ENCODE measurements around the gene ARAP1. TPM values are rescaled to one million over a fixed set of nuclear protein-coding genes. Genes with fewer than 3 reads are reported as not detected.
"Not testable (repeated sequence)": the region's sequence is repeated elsewhere in the genome, so short reads cannot be mapped to it uniquely, and the experiment has no call there.

Gene ARAP1
- total RNA-seq, 4 donors from 2014 or later: 90.3 to 146 (median 122) TPM

DNA sequence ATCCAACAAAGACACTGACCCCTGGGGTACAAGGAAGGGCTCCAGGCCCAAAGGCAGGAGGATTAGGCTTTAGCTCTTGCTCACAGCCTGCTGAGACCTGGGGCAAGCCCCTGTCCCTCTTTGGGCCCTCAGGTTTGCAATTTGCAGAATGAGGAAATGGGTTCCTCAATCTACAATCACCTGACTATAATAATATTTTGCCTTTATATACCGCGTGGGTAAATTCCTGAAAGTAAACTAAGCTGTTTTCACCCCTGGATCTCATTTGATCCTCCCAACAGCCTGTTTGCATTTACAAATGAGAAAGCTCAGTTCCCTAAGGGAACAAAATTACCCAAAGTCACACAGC is 40.8 kb upstream of the ARAP1 start:
- no peaks in the 10 kb centered on the region for H3K27me3 ChIP-seq
- H3K9me3 ChIP-seq: no peaks in the 10 kb centered on the region
- peak overlapping the region; percentile 53 to 94 (median 91) for H3K27ac ChIP-seq
- 73 to 83% methylated on average over 2 of the region's 2 CpGs for WGBS, 2 donors
- no peak for DNase-seq
- intact Hi-C loops (cut with DNase I): no loop called here
- no peak for TF ChIP-seq POLR2A (IDR thresholded peaks at IDR 0.05)
- TF ChIP-seq, protein P1, sequence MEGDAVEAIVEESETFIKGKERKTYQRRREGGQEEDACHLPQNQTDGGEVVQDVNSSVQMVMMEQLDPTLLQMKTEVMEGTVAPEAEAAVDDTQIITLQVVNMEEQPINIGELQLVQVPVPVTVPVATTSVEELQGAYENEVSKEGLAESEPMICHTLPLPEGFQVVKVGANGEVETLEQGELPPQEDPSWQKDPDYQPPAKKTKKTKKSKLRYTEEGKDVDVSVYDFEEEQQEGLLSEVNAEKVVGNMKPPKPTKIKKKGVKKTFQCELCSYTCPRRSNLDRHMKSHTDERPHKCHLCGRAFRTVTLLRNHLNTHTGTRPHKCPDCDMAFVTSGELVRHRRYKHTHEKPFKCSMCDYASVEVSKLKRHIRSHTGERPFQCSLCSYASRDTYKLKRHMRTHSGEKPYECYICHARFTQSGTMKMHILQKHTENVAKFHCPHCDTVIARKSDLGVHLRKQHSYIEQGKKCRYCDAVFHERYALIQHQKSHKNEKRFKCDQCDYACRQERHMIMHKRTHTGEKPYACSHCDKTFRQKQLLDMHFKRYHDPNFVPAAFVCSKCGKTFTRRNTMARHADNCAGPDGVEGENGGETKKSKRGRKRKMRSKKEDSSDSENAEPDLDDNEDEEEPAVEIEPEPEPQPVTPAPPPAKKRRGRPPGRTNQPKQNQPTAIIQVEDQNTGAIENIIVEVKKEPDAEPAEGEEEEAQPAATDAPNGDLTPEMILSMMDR (IDR thresholded peaks at IDR 0.05): no peak
- no peaks in the 10 kb centered on the region for H3K36me3 ChIP-seq
- H3K4me3 ChIP-seq (replicated peaks in 1 of 3): no peak overlapping the region
- H3K4me1 ChIP-seq: peaks cover 9 to 21% of the 10 kb centered on the region in 2 donors

DNA sequence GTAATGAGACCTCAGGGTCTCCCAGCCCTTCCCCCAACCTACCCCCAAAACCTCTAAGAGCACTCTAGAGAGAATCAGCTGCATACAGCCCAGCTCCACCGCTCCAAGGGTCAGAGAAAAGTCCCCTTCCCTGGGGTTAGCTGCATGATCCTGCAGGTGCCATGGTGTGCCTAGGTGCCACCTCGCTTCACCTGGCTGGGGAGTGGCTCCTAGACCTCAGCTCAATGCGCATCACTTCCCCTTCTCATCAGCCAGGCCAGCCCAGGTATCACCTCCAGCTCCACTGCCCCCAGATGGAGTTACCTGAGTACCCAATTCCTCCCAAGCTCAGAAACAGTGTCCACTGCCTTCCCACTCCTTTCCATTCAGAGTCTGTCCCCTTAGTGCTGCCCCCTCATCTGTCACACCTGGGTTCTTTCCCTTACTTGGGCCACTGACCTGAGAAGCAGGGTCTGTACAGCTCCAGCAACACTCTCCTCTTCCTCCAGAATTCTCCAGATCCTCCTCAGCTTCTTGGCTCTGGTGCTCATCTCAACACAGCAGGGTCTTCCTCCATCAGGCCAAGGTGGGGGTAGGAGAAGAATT is 40.3 kb upstream of the ARAP1 start:
- TF ChIP-seq, protein P1 (IDR thresholded peaks at IDR 0.05): no peak
- no peak for TF ChIP-seq POLR2A (IDR thresholded peaks at IDR 0.05)
- Histone ChIP-seq H3K4me1 (peaks cover 9 to 21% of the 10 kb centered on the region in 2 donors), H3K4me3 (replicated peaks in 1 of 3) (no peak overlapping the region), H3K36me3 (no peaks in the 10 kb centered on the region), H3K27me3 (no peaks in the 10 kb centered on the region), H3K9me3 (no peaks in the 10 kb centered on the region), H3K27ac (peak overlapping the region in 2 of 3 donors; percentile 91 to 94)
- WGBS, 2 donors: 100% methylated on average over 2 to 3 of the region's 3 CpGs
- intact Hi-C loops (cut with DNase I): no loop called here
- DNase-seq: no peak

DNA sequence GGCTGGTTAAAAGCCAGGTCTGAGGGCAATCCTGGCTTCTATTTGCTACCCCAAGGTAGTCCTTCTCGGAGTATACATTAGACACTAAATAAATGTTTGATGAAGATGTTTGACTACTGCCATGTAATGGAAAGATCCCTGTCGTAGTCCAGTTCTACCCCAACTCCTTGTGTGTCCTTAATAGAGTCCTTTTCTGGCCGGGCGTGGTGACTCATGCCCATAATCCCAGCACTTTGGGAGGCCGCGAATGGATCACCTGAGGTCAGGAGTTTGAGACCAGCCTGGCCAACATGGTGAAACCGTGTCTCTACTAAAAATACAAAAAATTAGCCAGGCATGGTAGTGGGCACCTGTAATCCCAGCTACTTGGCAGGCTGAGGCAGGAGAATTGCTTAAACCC is 39.0 kb upstream of the ARAP1 start:
- H3K27ac ChIP-seq; H3K9me3 ChIP-seq; H3K4me3 ChIP-seq (replicated peaks in 1 of 3); H3K27me3 ChIP-seq; intact Hi-C loops (cut with DNase I); H3K36me3 ChIP-seq; DNase-seq: not testable (repeated sequence)
- WGBS, 2 donors: 90 to 92% methylated on average over 7 of the region's 7 CpGs
- peaks cover 9 to 21% of the 10 kb centered on the region in 2 donors for H3K4me1 ChIP-seq

DNA sequence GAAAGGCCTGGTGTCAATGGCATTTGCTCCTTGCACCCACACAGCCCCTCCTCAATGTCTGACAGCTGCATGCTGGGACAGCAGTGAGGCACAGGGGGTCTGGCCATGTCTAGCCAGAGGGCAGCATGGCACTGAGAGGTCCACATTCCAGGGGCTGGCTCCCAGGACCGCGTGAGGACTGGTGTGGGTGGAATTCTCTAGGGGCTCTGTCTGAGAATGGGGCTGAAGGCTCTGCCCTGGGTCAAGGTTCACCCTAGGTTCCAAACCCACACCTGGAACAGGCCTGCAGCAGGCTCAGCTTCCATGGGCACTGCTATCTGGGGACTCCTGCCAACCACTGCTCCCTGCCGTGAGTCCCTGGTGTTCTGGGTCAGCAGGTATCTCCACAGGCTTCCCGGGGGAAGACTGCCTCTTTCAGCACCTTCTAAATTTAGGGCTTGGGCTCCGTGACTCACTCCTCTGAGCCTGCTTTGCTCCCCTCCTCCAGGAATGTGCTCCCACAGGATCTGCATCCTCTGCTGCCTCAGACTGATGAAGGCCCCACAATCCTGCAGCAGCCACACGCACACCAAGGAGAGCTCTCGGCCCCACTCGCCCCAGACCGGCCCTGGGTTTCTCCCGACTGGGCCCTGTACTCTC is 37.4 kb upstream of the ARAP1 start:
- no peaks in the 10 kb centered on the region for H3K27me3 ChIP-seq
- no peak overlapping the region for H3K27ac ChIP-seq
- no peak for DNase-seq
- WGBS, 2 donors: 79 to 82% methylated on average over 7 to 8 of the region's 10 CpGs
- no peaks in the 10 kb centered on the region for H3K36me3 ChIP-seq
- no peaks in the 10 kb centered on the region for H3K9me3 ChIP-seq
- H3K4me3 ChIP-seq (replicated peaks in 1 of 3): no peak overlapping the region
- intact Hi-C loops (cut with DNase I): no loop called here
- H3K4me1 ChIP-seq: peaks cover 9 to 19% of the 10 kb centered on the region in 2 donors
- no peak for TF ChIP-seq POLR2A (IDR thresholded peaks at IDR 0.05)
- TF ChIP-seq, protein P1 (IDR thresholded peaks at IDR 0.05): no peak

DNA sequence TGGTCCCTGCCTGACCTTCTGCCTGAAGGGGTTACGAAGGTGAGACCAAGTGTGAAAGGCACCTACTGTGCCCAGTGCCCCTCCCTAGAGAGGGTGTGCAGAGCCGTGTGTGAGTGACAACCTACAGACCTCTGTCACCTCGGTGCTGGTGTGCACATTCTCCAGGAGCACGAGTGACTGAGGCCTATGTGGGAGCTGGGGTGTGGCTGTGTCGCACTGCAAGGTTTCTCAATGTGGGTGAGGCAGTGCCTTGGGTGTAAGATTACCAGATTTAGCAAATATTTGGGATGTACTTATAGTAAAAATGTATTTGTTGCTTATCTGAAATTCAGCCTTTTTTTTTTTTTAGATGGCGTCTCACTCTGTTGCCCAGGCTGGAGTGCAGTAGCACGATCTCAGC is 36.0 kb upstream of the ARAP1 start:
- no peak overlapping the region for H3K4me3 ChIP-seq (replicated peaks in 1 of 3)
- intact Hi-C loops (cut with DNase I): no loop called here
- 83 to 87% methylated on average over 7 of the region's 7 CpGs for WGBS, 2 donors

More for the DNA sequence above, 36.0 kb upstream of the ARAP1 start:
- Histone ChIP-seq H3K9me3 (no peaks in the 10 kb centered on the region), H3K27ac (no peak overlapping the region), H3K36me3 (no peaks in the 10 kb centered on the region), H3K27me3 (no peaks in the 10 kb centered on the region), H3K4me1 (peaks cover 2 to 10% of the 10 kb centered on the region in 2 donors)
- TF ChIP-seq POLR2A (IDR thresholded peaks at IDR 0.05): no peak
- TF ChIP-seq, protein P1 (IDR thresholded peaks at IDR 0.05): no peak
- DNase-seq: no peak
